Epithelial cell of proximal tubule (primary cell): ENCODE results near the gene STRBP. TPM values are rescaled to one million over a fixed set of nuclear protein-coding genes. Genes with fewer than 3 reads are reported as not detected.

ENCODE experiments used
- DNase-seq: peaks from one replicate; pipeline ENCODE4 v3.0.0-alpha.2; 2011; ENCODE audit warnings: low read depth
- H3K4me3 ChIP-seq: 2 replicates; pipeline ENCODE4 v1.5.1; 2011; ENCODE audit warnings: low read depth, mild to moderate bottlenecking, low read length
- CTCF ChIP-seq: conservative IDR thresholded peaks from 2 replicates; pipeline ENCODE4 v1.5.1; 2012; ENCODE audit warnings: low read depth, mild to moderate bottlenecking, low read length
- total RNA-seq: library from RNA; depleted of rRNA; stranded (reverse); fragments of >200 nt; gene quantifications from 2 replicates; pipeline ENCODE4 v1.2.3, GENCODE V29; 2015

Gene STRBP
- total RNA-seq: 18.2 and 22.1 TPM in 2 replicates

GRCh38 chr9:123268465-123269259 is at the start of gene STRBP:
TSS of gene STRBP (minus strand) at chr9:123268586. CDS start at chr9:123184134, 84,452 bp downstream.
- DNase-seq: no peak
- TF ChIP-seq CTCF: no peak
- H3K4me3 ChIP-seq: peak within 1 kb of the TSS; percentile 84

GRCh38 chr9:123316053-123316718 is 47.8 kb upstream of the STRBP start:
- H3K4me3 ChIP-seq: no peak overlapping the region
- DNase-seq: no peak
- TF ChIP-seq CTCF: no peak

- no peak for DNase-seq
- TF ChIP-seq CTCF: no peak
Observed at GRCh38 chr9:123315635-123316034, 47.2 kb upstream of the STRBP start.

GRCh38 chr9:123314617-123315016 is 46.2 kb upstream of the STRBP start:
- TF ChIP-seq CTCF: no peak
- no peak overlapping the region for H3K4me3 ChIP-seq
- no peak for DNase-seq

More at GRCh38 chr9:123315635-123316034, 47.2 kb upstream of the STRBP start:
- H3K4me3 ChIP-seq: no peak overlapping the region

GRCh38 chr9:123312306-123312877 is 44.0 kb upstream of the STRBP start:
- no peak for DNase-seq
- H3K4me3 ChIP-seq: no peak overlapping the region
- TF ChIP-seq CTCF: no peak

- H3K4me3 ChIP-seq: no peak overlapping the region
- TF ChIP-seq CTCF: no peak
- no peak for DNase-seq
Observed at GRCh38 chr9:123311250-123311752, 42.9 kb upstream of the STRBP start.
